Stimulated activated CD4-positive, alpha-beta T cell treated with anti-CD3 and anti-CD28 coated beads, TNF-alpha, amount 100 ng/mL, for 24 hours (primary cell): ENCODE measurements around the gene RAD54L.
"Not testable (repeated sequence)": the region's sequence is repeated elsewhere in the genome, so short reads cannot be mapped to it uniquely, and the experiment has no call there.

ENCODE experiments used
- DNase-seq, 3 experiments: peaks; one replicate each; pipeline ENCODE4 v3.0.0-alpha.2; 2020; ENCODE audit warnings: low read depth in 3 of 3

The RAD54L gene

DNA sequence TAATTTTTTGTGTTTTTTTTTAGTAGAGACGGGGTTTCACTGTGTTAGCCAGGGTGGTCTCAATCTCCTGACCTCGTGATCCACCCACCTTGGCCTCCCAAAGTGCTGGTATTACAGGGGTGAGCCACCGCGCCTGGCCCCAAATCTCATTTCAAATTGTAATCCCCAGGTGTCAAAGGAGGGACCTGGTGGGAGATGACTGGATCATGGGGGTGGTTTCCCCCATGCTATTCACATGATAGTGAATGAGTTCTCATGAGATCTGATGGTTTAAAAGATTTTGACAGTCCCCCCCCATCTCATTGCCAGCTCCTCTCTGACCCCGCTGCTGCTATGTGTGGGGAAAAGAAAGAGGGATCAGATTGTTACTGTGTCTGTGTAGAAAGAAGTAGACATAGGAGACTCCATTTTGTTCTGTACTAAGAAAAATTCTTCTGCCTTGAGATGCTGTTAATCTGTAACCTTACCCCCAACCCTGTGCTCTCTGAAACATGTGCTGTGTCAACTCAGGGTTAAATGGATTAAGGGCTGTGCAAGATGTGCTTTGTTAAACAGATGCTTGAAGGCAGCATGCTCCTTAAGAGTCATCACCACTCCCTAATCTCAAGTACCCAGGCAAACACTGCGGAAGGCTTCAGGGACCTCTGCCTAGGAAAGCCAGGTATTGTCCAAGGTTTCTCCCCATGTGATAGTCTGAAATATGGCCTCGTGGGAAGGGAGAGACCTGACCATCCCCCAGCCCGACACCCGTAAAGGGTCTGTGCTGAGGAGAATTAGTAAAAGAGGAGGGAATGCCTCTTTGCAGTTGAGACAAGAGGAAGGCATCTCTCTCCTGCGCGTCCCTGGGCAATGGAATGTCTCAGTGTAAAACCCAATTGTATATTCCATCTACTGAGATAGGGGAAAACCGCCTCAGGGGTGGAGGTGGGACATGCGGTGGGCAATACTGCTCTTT, 72.7 kb downstream of the RAD54L start:
- DNase-seq, result not testable (repeated sequence)

DNA sequence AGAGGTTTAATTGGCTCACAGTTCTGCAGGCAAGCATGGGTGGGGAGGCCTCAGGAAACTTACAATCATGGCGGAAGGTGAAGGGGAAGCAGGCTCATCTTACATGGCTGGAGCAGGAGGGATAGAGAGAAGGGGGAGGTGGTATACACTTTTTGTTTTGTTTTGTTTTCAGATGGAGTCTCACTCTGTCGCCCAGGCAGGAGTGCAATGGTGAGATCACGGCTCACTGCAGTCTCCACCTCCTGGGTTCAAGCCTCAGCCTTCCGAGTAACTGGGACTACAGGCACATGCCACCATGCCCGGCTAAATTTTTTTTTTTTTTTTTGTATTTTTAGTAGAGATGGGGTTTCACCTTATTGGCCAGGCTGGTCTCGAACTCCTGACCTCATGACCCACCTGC, 74.6 kb downstream of the RAD54L start:
- not testable (repeated sequence) for DNase-seq

DNA sequence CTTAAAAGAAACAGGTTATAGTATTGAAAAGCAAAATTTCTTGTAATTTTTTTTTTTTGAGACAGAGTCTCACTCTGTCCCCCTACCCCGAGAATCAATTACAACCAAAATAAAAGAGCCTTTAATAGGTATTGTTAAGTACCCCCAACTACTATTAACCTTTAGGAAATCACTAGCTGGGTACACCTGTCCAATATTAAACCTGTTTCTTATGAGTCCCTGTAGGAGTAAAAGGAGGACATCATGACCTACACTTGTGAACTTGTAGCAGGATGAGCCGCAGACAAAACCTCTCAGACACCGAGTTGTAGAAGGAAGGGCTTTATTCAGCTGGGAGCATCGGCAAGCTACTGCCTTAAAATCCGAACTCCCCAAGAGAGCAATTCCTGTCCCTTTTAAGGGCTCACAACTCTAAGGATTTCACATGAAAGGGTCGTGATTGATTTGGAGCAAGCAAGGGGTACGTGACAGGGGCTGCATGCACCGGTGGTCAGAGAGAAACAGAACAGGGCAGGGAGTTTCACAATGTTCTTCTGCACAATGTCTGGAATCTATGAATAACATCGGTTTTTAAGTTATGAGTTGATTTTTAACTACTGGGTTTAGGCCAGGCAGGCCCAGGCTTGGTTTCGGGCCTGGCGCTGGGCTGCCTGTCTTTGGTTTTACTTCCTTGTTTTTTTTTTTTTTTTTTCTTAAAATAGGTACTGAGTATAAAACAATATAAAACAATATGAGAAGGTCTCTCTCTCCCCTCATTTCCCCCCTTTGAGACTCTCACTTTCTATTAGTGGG, 77.9 kb downstream of the RAD54L start:
- DNase-seq, result not testable (repeated sequence)
